Gastrocnemius medialis (tissue), 4 donors: ENCODE data around the gene LINC00632.

Experiments used
- POLR2A ChIP-seq, 2 donors: fragments of 450-650 bp; IDR thresholded peaks; one replicate each; pipeline ENCODE4 v1.6.1; 2017; ENCODE audit warnings: antibody characterized with exemption in 2 of 2, mild to moderate bottlenecking in 2 of 2, moderate library complexity in 2 of 2
- TF ChIP-seq, protein P1 (sequence below), 5 experiments: fragments of 450-650 bp in 3 of 5; fragments of 200-600 bp in 2 of 5; sonication (generic) in 2 of 5; IDR thresholded peaks in 4 of 5; conservative IDR thresholded peaks in 1 of 5; 1 replicate in 4 of 5; 2 replicates in 1 of 5; pipeline ENCODE4 v1.5.1; 2016 to 2019; ENCODE audit warnings: antibody characterized with exemption in 5 of 5, mild to moderate bottlenecking in 3 of 5, moderate library complexity in 3 of 5

DNA sequence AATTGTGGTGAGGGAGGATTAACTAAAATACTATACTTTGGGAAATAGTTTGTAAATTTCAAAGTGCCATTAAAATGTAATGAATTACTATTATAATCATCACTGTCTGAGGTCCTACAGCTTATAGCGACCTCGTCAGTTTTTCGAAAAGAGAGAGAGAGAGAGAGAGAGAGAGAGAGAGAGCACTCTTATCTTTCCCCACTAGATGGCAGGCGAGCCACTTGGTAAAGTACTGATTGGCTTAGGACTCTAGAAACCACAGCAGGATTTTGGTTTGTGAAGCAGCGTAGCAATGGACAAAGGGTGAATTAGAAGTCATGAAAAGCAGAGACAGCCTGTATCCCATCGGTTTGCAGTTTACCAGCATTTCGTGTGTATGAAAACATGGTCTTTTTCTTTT, 52.5 kb downstream of the LINC00632 start:
- TF ChIP-seq, protein P1, sequence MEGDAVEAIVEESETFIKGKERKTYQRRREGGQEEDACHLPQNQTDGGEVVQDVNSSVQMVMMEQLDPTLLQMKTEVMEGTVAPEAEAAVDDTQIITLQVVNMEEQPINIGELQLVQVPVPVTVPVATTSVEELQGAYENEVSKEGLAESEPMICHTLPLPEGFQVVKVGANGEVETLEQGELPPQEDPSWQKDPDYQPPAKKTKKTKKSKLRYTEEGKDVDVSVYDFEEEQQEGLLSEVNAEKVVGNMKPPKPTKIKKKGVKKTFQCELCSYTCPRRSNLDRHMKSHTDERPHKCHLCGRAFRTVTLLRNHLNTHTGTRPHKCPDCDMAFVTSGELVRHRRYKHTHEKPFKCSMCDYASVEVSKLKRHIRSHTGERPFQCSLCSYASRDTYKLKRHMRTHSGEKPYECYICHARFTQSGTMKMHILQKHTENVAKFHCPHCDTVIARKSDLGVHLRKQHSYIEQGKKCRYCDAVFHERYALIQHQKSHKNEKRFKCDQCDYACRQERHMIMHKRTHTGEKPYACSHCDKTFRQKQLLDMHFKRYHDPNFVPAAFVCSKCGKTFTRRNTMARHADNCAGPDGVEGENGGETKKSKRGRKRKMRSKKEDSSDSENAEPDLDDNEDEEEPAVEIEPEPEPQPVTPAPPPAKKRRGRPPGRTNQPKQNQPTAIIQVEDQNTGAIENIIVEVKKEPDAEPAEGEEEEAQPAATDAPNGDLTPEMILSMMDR (IDR thresholded peaks at IDR 0.05 in 4 of 5, conservative IDR thresholded peaks at IDR 0.05 in 1 of 5), result peak in 4 of 5 experiments; percentile 19 to 60 (median 42)
- no peak for TF ChIP-seq POLR2A (IDR thresholded peaks at IDR 0.05)
